Upper lobe of left lung (tissue), 4 donors: Measurements from ENCODE around the gene DVL2.

Experiments used
- CTCF ChIP-seq, 6 experiments: fragments of 450-650 bp in 4 of 6; fragments of 200-600 bp in 2 of 6; sonication (generic) in 2 of 6; IDR thresholded peaks; one replicate each; pipeline ENCODE4 v1.5.1; 2016 to 2019; ENCODE audit warnings: antibody characterized with exemption in 6 of 6
- EP300 ChIP-seq, 4 donors: sonication (generic); formaldehyde crosslinking; IDR thresholded peaks; one replicate each; pipeline ENCODE4 v1.5.1; 2017; ENCODE audit warnings: antibody characterized with exemption in 4 of 4, control low read depth in 2 of 4
- POLR2A ChIP-seq, 4 donors: fragments of 450-650 bp; IDR thresholded peaks; one replicate each; pipeline ENCODE4 v1.5.1; 2016 to 2017; ENCODE audit warnings: antibody characterized with exemption in 4 of 4, mild to moderate bottlenecking in 2 of 4

- TF ChIP-seq CTCF (IDR thresholded peaks at IDR 0.05) (no peak), POLR2A (IDR thresholded peaks at IDR 0.05) (no peak), EP300 (IDR thresholded peaks at IDR 0.05) (no peak)
Observed at GRCh38 chr17:7205561-7205960, 28.8 kb downstream of the DVL2 start.
